Testis (tissue), 2 donors: ENCODE results near the gene VAV1.

Experiments
- CTCF ChIP-seq, 3 experiments: fragments of 450-650 bp in 2 of 3; fragments of 200-600 bp in 1 of 3; sonication (generic) in 1 of 3; IDR thresholded peaks; one replicate each; pipeline ENCODE4 v1.5.1; 2016 to 2019; ENCODE audit warnings: antibody characterized with exemption in 3 of 3, mild to moderate bottlenecking in 2 of 3, moderate library complexity in 1 of 3
- POLR2A ChIP-seq: fragments of 450-650 bp; IDR thresholded peaks from one replicate; pipeline ENCODE4 v1.6.1; 2017; ENCODE audit warnings: antibody characterized with exemption, mild to moderate bottlenecking, moderate library complexity

- no peak for TF ChIP-seq CTCF (IDR thresholded peaks at IDR 0.05)
- no peak for TF ChIP-seq POLR2A
These were observed 65.7 kb downstream of the VAV1 start for GRCh38 chr19:6838062-6838655.
